Calu3 (cell line): ENCODE measurements around the gene SGF29. TPM values are rescaled to one million over a fixed set of nuclear protein-coding genes. Genes with fewer than 3 reads are reported as not detected.
"Not testable (repeated sequence)": the region's sequence is repeated elsewhere in the genome, so short reads cannot be mapped to it uniquely, and the experiment has no call there.

Experiments
- BruUV-seq: library from RNA; stranded (reverse); fragments of 400-500 nt; replicated peaks from 2 replicates; lab custom pipeline; 2021; lab: Mats Ljungman, UMichigan
- CTCF ChIA-PET: fragments of 300-600 bp; sonication (Branson Sonifier 250); formaldehyde crosslinking; loops from one replicate; lab custom pipeline; 2022; ENCODE audit warnings: antibody characterized with exemption; lab: Charles Lee
- DNase-seq: peaks from one replicate; pipeline ENCODE4 v3.0.0; 2022
- H3K27ac Mint-ChIP-seq: one replicate; pipeline ENCODE4 v1.8.0; 2022; ENCODE audit warnings: mixed read lengths; ENCODE audit not compliant: unreplicated experiment
- H3K27me3 Mint-ChIP-seq: one replicate; pipeline ENCODE4 v1.8.0; 2022; ENCODE audit warnings: mixed read lengths; ENCODE audit not compliant: unreplicated experiment
- H3K36me3 Mint-ChIP-seq: one replicate; pipeline ENCODE4 v1.8.0; 2022; ENCODE audit warnings: mild to moderate bottlenecking, moderate library complexity, mixed read lengths; ENCODE audit not compliant: insufficient read depth, unreplicated experiment
- H3K4me1 Mint-ChIP-seq: one replicate; pipeline ENCODE4 v1.8.0; 2022; ENCODE audit warnings: mild to moderate bottlenecking, low read depth, mixed read lengths; ENCODE audit not compliant: unreplicated experiment
- H3K4me3 Mint-ChIP-seq: one replicate; pipeline ENCODE4 v1.8.0; 2022; ENCODE audit warnings: mild to moderate bottlenecking, low read depth, moderate library complexity, mixed read lengths; ENCODE audit not compliant: unreplicated experiment
- H3K9me3 Mint-ChIP-seq: one replicate; pipeline ENCODE4 v1.8.0; 2022; ENCODE audit warnings: low read depth, mixed read lengths; ENCODE audit not compliant: unreplicated experiment
- CTCF ChIP-seq: fragments of 200-600 bp; IDR thresholded peaks from one replicate; pipeline ENCODE4 v1.8.0; 2022; ENCODE audit warnings: antibody characterized with exemption; ENCODE audit not compliant: unreplicated experiment
- intact Hi-C: fragments of 100-400 bp; cut with micrococcal nuclease; formaldehyde crosslinking; loops from one replicate; pipeline ENCODE4 v1.10.0; 2022; ENCODE audit not compliant: unreplicated experiment
- total RNA-seq: library from RNA; stranded (reverse); gene quantifications from 2 replicates; pipeline ENCODE4 v1.2.3, GENCODE V29; 2022

The SGF29 gene
- total RNA-seq, 1 experiment from 2014 or later, result 31.0 TPM

- intact Hi-C loops, result no loop called here
- peak overlapping the region; percentile 89 for H3K4me3 Mint-ChIP-seq
- DNase-seq, result peak; percentile 88
- no peak for TF ChIP-seq CTCF
- no peaks in the 10 kb centered on the region for H3K27me3 Mint-ChIP-seq
- peaks cover 27% of the 10 kb centered on the region for H3K36me3 Mint-ChIP-seq
- no peaks in the 10 kb centered on the region for H3K9me3 Mint-ChIP-seq
- CTCF ChIA-PET, result interaction anchor here (0.6 kb wide), 2 partner anchors 131 to 297 kb away, joined by 3 to 4 read pairs; partner anchors contain the start of gene CLN3
- no TSS peak for BruUV-seq
- peaks cover 21% of the 10 kb centered on the region for H3K4me1 Mint-ChIP-seq
- H3K27ac Mint-ChIP-seq, result no peak overlapping the region
Observed at GRCh38 chr16:28623172-28623711, 69.5 kb downstream of the SGF29 start.

GRCh38 chr16:28630905-28631304, 77.2 kb downstream of the SGF29 start:
- BruUV-seq, H3K4me3 Mint-ChIP-seq, H3K9me3 Mint-ChIP-seq, H3K36me3 Mint-ChIP-seq, H3K27me3 Mint-ChIP-seq, H3K4me1 Mint-ChIP-seq, H3K27ac Mint-ChIP-seq, CTCF ChIA-PET, intact Hi-C loops, DNase-seq: not testable (repeated sequence)

GRCh38 chr16:28636093-28636823, 82.5 kb downstream of the SGF29 start:
- H3K4me3 Mint-ChIP-seq, intact Hi-C loops, H3K27me3 Mint-ChIP-seq, CTCF ChIA-PET, H3K4me1 Mint-ChIP-seq, H3K9me3 Mint-ChIP-seq, BruUV-seq, H3K36me3 Mint-ChIP-seq: not testable (repeated sequence)
- DNase-seq, result peak; percentile 40
- peak overlapping the region; percentile 60 for H3K27ac Mint-ChIP-seq

- H3K4me1 Mint-ChIP-seq, H3K9me3 Mint-ChIP-seq, DNase-seq, CTCF ChIA-PET, intact Hi-C loops, H3K4me3 Mint-ChIP-seq, H3K27ac Mint-ChIP-seq, BruUV-seq, H3K27me3 Mint-ChIP-seq: not testable (repeated sequence)
- peaks cover 13% of the 10 kb centered on the region for H3K36me3 Mint-ChIP-seq
Observed at GRCh38 chr16:28637765-28638164, 84.0 kb downstream of the SGF29 start, which contains the start of gene NPIPB8. Gene NPIPB8, plus strand, starts transcription at chr16:28638065. Its CDS starts 296 bp downstream, at chr16:28638361.

- CTCF ChIA-PET, BruUV-seq, intact Hi-C loops, DNase-seq, H3K27me3 Mint-ChIP-seq, H3K9me3 Mint-ChIP-seq, H3K4me1 Mint-ChIP-seq, H3K4me3 Mint-ChIP-seq, H3K27ac Mint-ChIP-seq: not testable (repeated sequence)
- peaks cover 13% of the 10 kb centered on the region for H3K36me3 Mint-ChIP-seq
Observed at GRCh38 chr16:28638359-28638758, 84.6 kb downstream of the SGF29 start.

- CTCF ChIA-PET, H3K9me3 Mint-ChIP-seq, BruUV-seq, H3K4me1 Mint-ChIP-seq, H3K4me3 Mint-ChIP-seq, intact Hi-C loops, H3K27me3 Mint-ChIP-seq, DNase-seq, H3K27ac Mint-ChIP-seq: not testable (repeated sequence)
- H3K36me3 Mint-ChIP-seq, result peaks cover 13% of the 10 kb centered on the region
Observed at GRCh38 chr16:28639959-28640358, 86.2 kb downstream of the SGF29 start.

Other genes with a start within 250 kb of the SGF29 start
- 2.5 and 2.6 TPM in 2 replicates for gene NPIPB6, start 190.4 kb upstream of the SGF29 start, total RNA-seq
- gene EIF3CL, start 150.1 kb upstream of the SGF29 start, total RNA-seq, result 146 and 151 TPM in 2 replicates
- not detected in 2 replicates for gene NPIPB7, start 81.6 kb upstream of the SGF29 start, total RNA-seq
- 31.8 and 33.5 TPM in 2 replicates for gene CLN3, start 61.8 kb upstream of the SGF29 start, total RNA-seq
- gene APOBR, start 59.3 kb upstream of the SGF29 start, total RNA-seq, result 0.14 TPM in 1 of 2 replicates, not detected in the other
- gene IL27, start 47.1 kb upstream of the SGF29 start, total RNA-seq, result not detected in 2 replicates
- 0.27 and 0.73 TPM in 2 replicates for gene NUPR1, start 14.9 kb upstream of the SGF29 start, total RNA-seq
- 1.9 and 2.5 TPM in 2 replicates for gene SULT1A2, start 43.1 kb downstream of the SGF29 start, total RNA-seq
- 14.0 and 15.0 TPM in 2 replicates for gene SULT1A1, start 56.1 kb downstream of the SGF29 start, total RNA-seq
- 1.2 and 1.8 TPM in 2 replicates for gene NPIPB8, start 84.1 kb downstream of the SGF29 start, total RNA-seq
- 1,403 and 1,537 TPM in 2 replicates for gene EIF3C, start 157.5 kb downstream of the SGF29 start, total RNA-seq
- 5.2 and 7.0 TPM in 2 replicates for gene NPIPB9, start 197.9 kb downstream of the SGF29 start, total RNA-seq